A549 (cell line): ENCODE results near the gene MCIDAS. TPM values are rescaled to one million over a fixed set of nuclear protein-coding genes. Genes with fewer than 3 reads are reported as not detected.

Experiments
- ATAC-seq, 2 experiments: fragments of 200-7000 bp in 1 of 2; fragments of >200 bp in 1 of 2; cut with Nextera tagmentation in 1 of 2; cut with Tn5 transposase in 1 of 2; 3 replicates each; pipeline versions ENCODE4 v1.8.0 to v1.9.1; 2018 to 2020; ENCODE audit warnings: mild to moderate bottlenecking in 1 of 2, moderate library complexity in 1 of 2
- CTCF ChIA-PET: fragments of 300-600 bp; sonication (Branson Sonifier 250); formaldehyde crosslinking; extraction: SDS; loops from one replicate; lab custom pipeline; 2021; ENCODE audit warnings: antibody characterized with exemption, inconsistent platforms; lab: Yijun Ruan, JAX
- POLR2A ChIA-PET: fragments of 350-600 bp; formaldehyde crosslinking; extraction: SDS; loops from one replicate; lab custom pipeline; 2021; ENCODE audit warnings: antibody characterized with exemption, inconsistent platforms; lab: Yijun Ruan, JAX
- DNase-seq, 2 experiments: peaks; one replicate each; pipeline versions ENCODE4 v3.0.0 to v3.0.0-alpha.2; 2011 to 2016; ENCODE audit warnings: low read depth in 1 of 2, low spot score in 1 of 2
- FAIRE-seq: peaks from 2 replicates; lab custom pipeline; 2011; peaks lifted over from hg19 to GRCh38; lab: Jason Lieb, UNC
- H3K27ac ChIP-seq, 2 experiments: fragments of >200 bp; sonication (Bioruptor Twin); formaldehyde crosslinking; 3 replicates each; pipeline ENCODE4 v1.5.1; 2016 to 2017
- H3K4me1 ChIP-seq: fragments of >200 bp; sonication (Bioruptor Twin); formaldehyde crosslinking; 3 replicates; pipeline ENCODE4 v1.6.1; 2016
- H3K4me2 ChIP-seq: fragments of >200 bp; sonication (Bioruptor Twin); formaldehyde crosslinking; 3 replicates; pipeline ENCODE4 v1.6.1; 2016
- H3K4me3 ChIP-seq: fragments of >200 bp; sonication (Bioruptor Twin); formaldehyde crosslinking; 3 replicates; pipeline ENCODE4 v1.5.1; 2016
- H3K9me3 ChIP-seq: fragments of >200 bp; sonication (Bioruptor Twin); formaldehyde crosslinking; 3 replicates; pipeline ENCODE4 v1.6.1; 2016
- CBX2 ChIP-seq: fragments of 200-600 bp; sonication (generic); IDR thresholded peaks from 2 replicates; pipeline ENCODE4 v1.6.1; 2016; ENCODE audit warnings: low read depth, mild to moderate bottlenecking, borderline replicate concordance
- CBX8 ChIP-seq: fragments of 200-600 bp; sonication (generic); IDR thresholded peaks from 2 replicates; pipeline ENCODE4 v1.6.1; 2016
- CHD4 ChIP-seq: fragments of 200-600 bp; sonication (generic); IDR thresholded peaks from 2 replicates; pipeline ENCODE4 v1.6.1; 2016; ENCODE audit warnings: antibody characterized with exemption, mild to moderate bottlenecking, borderline replicate concordance
- CTCF ChIP-seq: fragments of >200 bp; sonication (Bioruptor Twin); formaldehyde crosslinking; IDR thresholded peaks from 3 replicates; pipeline ENCODE4 v1.5.1; 2016
- ELK1 ChIP-seq: fragments of 150-350 bp; IDR thresholded peaks from 2 replicates; pipeline ENCODE4 v1.6.1; 2014; ENCODE audit warnings: low read depth, mild to moderate bottlenecking, low read length
- ESRRA ChIP-seq: fragments of 150-350 bp; IDR thresholded peaks from 2 replicates; pipeline ENCODE4 v1.6.1; 2014; ENCODE audit warnings: mild to moderate bottlenecking, low read length, borderline replicate concordance
- FOXS1 ChIP-seq: fragments of 250-450 bp; sonication (Bioruptor Pico); IDR thresholded peaks from 2 replicates; pipeline ENCODE4 v1.5.0; 2020; ENCODE audit warnings: mild to moderate bottlenecking, moderate library complexity
- HMGXB4 ChIP-seq: fragments of 250-450 bp; sonication (Bioruptor Pico); IDR thresholded peaks from 2 replicates; pipeline ENCODE4 v1.5.0; 2021; ENCODE audit warnings: mild to moderate bottlenecking, moderate library complexity, borderline replicate concordance
- HOXA7 ChIP-seq: fragments of 250-450 bp; sonication (Bioruptor Pico); IDR thresholded peaks from 2 replicates; pipeline ENCODE4 v1.5.0; 2020; ENCODE audit warnings: mild to moderate bottlenecking, moderate library complexity
- MAX ChIP-seq: IDR thresholded peaks from 2 replicates; pipeline ENCODE4 v1.6.1; 2012
- MAZ ChIP-seq: fragments of 150-350 bp; IDR thresholded peaks from 2 replicates; pipeline ENCODE4 v1.6.1; 2014; ENCODE audit warnings: antibody characterized with exemption, low read depth, low read length, borderline replicate concordance
- MYC ChIP-seq: IDR thresholded peaks from 2 replicates; pipeline ENCODE4 v1.6.1; 2012; ENCODE audit warnings: mild to moderate bottlenecking, inconsistent platforms, low read length, improper control_type of control experiment, borderline replicate concordance
- PBX3 ChIP-seq: IDR thresholded peaks from 2 replicates; pipeline ENCODE4 v1.6.1; 2012
- RAD21 ChIP-seq, 2 experiments: fragments of >200 bp in 1 of 2; sonication (Bioruptor Twin) in 1 of 2; formaldehyde crosslinking in 1 of 2; IDR thresholded peaks in 1 of 2; conservative IDR thresholded peaks in 1 of 2; 2 replicates in 1 of 2; 3 replicates in 1 of 2; pipeline ENCODE4 v1.6.1; 2012 to 2018; ENCODE audit warnings: inconsistent platforms in 1 of 2
- RARB ChIP-seq: fragments of 250-450 bp; sonication (Bioruptor Pico); IDR thresholded peaks from 2 replicates; pipeline ENCODE4 v1.8.0; 2021; ENCODE audit warnings: mild to moderate bottlenecking, moderate library complexity
- RNF2 ChIP-seq: fragments of 200-600 bp; sonication (generic); IDR thresholded peaks from 2 replicates; pipeline ENCODE4 v1.6.1; 2016; ENCODE audit warnings: low read depth, mild to moderate bottlenecking, antibody characterized with exemption, moderate library complexity, borderline replicate concordance
- SMC3 ChIP-seq: fragments of >200 bp; sonication (Bioruptor Twin); formaldehyde crosslinking; IDR thresholded peaks from 3 replicates; pipeline ENCODE4 v1.6.1; 2018; ENCODE audit warnings: inconsistent platforms
- ZFP36 ChIP-seq: fragments of 450-650 bp; IDR thresholded peaks from 2 replicates; pipeline ENCODE4 v1.6.1; 2014; ENCODE audit warnings: borderline replicate concordance; ENCODE audit not compliant: partially characterized antibody
- ZSCAN20 ChIP-seq: fragments of 250-450 bp; sonication (Bioruptor Pico); IDR thresholded peaks from 2 replicates; pipeline ENCODE4 v1.8.0; 2022; ENCODE audit warnings: mild to moderate bottlenecking, moderate library complexity
- WGBS: methylation state at CpG from one replicate; pipeline ENCODE4 v1.1.6; 2017; ENCODE audit errors: missing lambda C conversion rate; 5-methylcytosine and 5-hydroxymethylcytosine counted together
- polyA plus RNA-seq, 4 experiments: library from polyadenylated mRNA; depleted of rRNA in 3 of 4; stranded (reverse); fragments of >200 nt; fragmentation: RNase III in 1 of 4; extraction: RNeasy Plus Mini Kit Qiagen cat#74134 plus additional on column Dnase treatment in 1 of 4; gene quantifications; 2 replicates in 3 of 4; 3 replicates in 1 of 4; pipeline ENCODE4 v1.2.3, GENCODE V29; 2011 to 2017

The MCIDAS gene
- polyA plus RNA-seq, 2 of the 4 experiments (the other 2 are of a cell fraction), result 2.2 TPM

- DNase-seq, result peak; percentile 79 to 87
- Histone ChIP-seq H3K27ac (no peak overlapping the region), H3K4me1 (peaks cover 23% of the 10 kb centered on the region), H3K4me2 (peak overlapping the region; percentile 98), H3K4me3 (peak overlapping the region; percentile 54), H3K9me3 (no peaks in the 10 kb centered on the region)
- peak; percentile 58 to 75 for ATAC-seq
- 14% methylated on average over 15 of the region's 15 CpGs for WGBS
- peak; percentile 76 for FAIRE-seq
- no peak for TF ChIP-seq HMGXB4 (CRISPR knock-in tag)
- no peak for TF ChIP-seq ESRRA
- TF ChIP-seq MAX, result no peak
- TF ChIP-seq MAZ, result no peak
- peak; percentile 92 to 94 for TF ChIP-seq RAD21 (conservative IDR thresholded peaks at IDR 0.05 in 1 of 2, IDR thresholded peaks at IDR 0.05 in 1 of 2)
- TF ChIP-seq RARB (CRISPR knock-in tag), result no peak
- TF ChIP-seq FOXS1 (CRISPR knock-in tag), result no peak
- peak; percentile 74 for TF ChIP-seq SMC3
- TF ChIP-seq ZSCAN20, result no peak
- TF ChIP-seq CTCF, result peak; percentile 93
- no peak for TF ChIP-seq ELK1
- no peak for TF ChIP-seq MYC
- no peak for TF ChIP-seq ZFP36
- TF ChIP-seq RNF2, result no peak
- TF ChIP-seq HOXA7, result no peak
- no peak for TF ChIP-seq PBX3
- TF ChIP-seq CBX8, result no peak; the same call in 1 of the 2 replicates
- TF ChIP-seq CBX2, result no peak
- TF ChIP-seq CHD4, result no peak
- ChIA-PET CTCF (interaction anchor here (0.6 to 2.1 kb wide), 11 partner anchors 10 to 519 kb away, joined by 3 to 16 read pairs (median 6); partner anchors contain the start of genes CCNO, GPX8 and MTREX), POLR2A (no interaction called here)
Measured at GRCh38 chr5:55172051-55172899, 54.8 kb downstream of the MCIDAS start.
